ENCODE results near the gene SAMM50.

The SAMM50 gene

GRCh38 chr22:43980996-43981395, 25.8 kb downstream of the SAMM50 start:
- DNase-seq, result no peak

GRCh38 chr22:43983808-43984207, 28.6 kb downstream of the SAMM50 start:
- no peak for DNase-seq

GRCh38 chr22:43985532-43985931, 30.3 kb downstream of the SAMM50 start:
- no peak for DNase-seq

GRCh38 chr22:43988116-43988820, 33.0 kb downstream of the SAMM50 start:
- DNase-seq, result no peak

GRCh38 chr22:43988960-43989359, 33.7 kb downstream of the SAMM50 start:
- no peak for DNase-seq

GRCh38 chr22:43990044-43990443, 34.8 kb downstream of the SAMM50 start:
- DNase-seq, result no peak

- no peak for DNase-seq
Measured at GRCh38 chr22:43991316-43992020, 36.2 kb downstream of the SAMM50 start.

- DNase-seq, result no peak
Measured at GRCh38 chr22:43992331-43992821, 37.1 kb downstream of the SAMM50 start.

GRCh38 chr22:43993072-43993760, 38.0 kb downstream of the SAMM50 start:
- DNase-seq, result no peak

- DNase-seq, result no peak
Measured at GRCh38 chr22:43994006-43994405, 38.8 kb downstream of the SAMM50 start.

- no peak for DNase-seq
Measured at GRCh38 chr22:43994416-43994815, 39.2 kb downstream of the SAMM50 start.

GRCh38 chr22:43995057-43995685, 39.9 kb downstream of the SAMM50 start:
- no peak for DNase-seq

GRCh38 chr22:43995798-43996169, 40.5 kb downstream of the SAMM50 start:
- DNase-seq, result no peak

- DNase-seq, result no peak
Measured at GRCh38 chr22:43996170-43996980, 41.1 kb downstream of the SAMM50 start.

- no peak for DNase-seq
Measured at GRCh38 chr22:43996981-43997265, 41.7 kb downstream of the SAMM50 start.

GRCh38 chr22:43998679-43999264, 43.5 kb downstream of the SAMM50 start:
- no peak for DNase-seq

GRCh38 chr22:43999378-43999777, 44.1 kb downstream of the SAMM50 start:
- DNase-seq, result no peak

GRCh38 chr22:44000123-44000522, 44.9 kb downstream of the SAMM50 start:
- DNase-seq, result no peak

- no peak for DNase-seq
Measured at GRCh38 chr22:44001521-44001920, 46.3 kb downstream of the SAMM50 start.

- DNase-seq, result no peak
Measured at GRCh38 chr22:44002324-44002723, 47.1 kb downstream of the SAMM50 start.

GRCh38 chr22:44002997-44003396, 47.8 kb downstream of the SAMM50 start:
- no peak for DNase-seq

GRCh38 chr22:44003405-44004103, 48.3 kb downstream of the SAMM50 start:
- no peak for DNase-seq

All from NCI-H1092 (cell line).